Activated CD4-positive, alpha-beta memory T cell treated with anti-CD3 and anti-CD28 coated beads, Interleukin-2, amount 10 ng/mL, durations not matched to agents 7 days and 5 days (primary cell): ENCODE data around the gene EXPH5. TPM values are rescaled to one million over a fixed set of nuclear protein-coding genes. Genes with fewer than 3 reads are reported as not detected.
A peak's percentile ranks its signal among the peaks of the same experiment; 100 is the strongest.
"Not testable (repeated sequence)": the region's sequence is repeated elsewhere in the genome, so short reads cannot be mapped to it uniquely, and the experiment has no call there.

ENCODE experiments used
- CTCF ChIA-PET: fragments of 350-600 bp; sonication (Branson Sonifier 250); formaldehyde crosslinking; loops from one replicate; lab custom pipeline; 2021; ENCODE audit warnings: antibody characterized with exemption, inconsistent platforms; lab: Charles Lee
- POLR2A ChIA-PET: fragments of 350-600 bp; sonication (Branson Sonifier 250); formaldehyde crosslinking; loops from one replicate; lab custom pipeline; 2021; ENCODE audit warnings: antibody characterized with exemption; lab: Charles Lee
- DNase-seq: peaks from one replicate; pipeline ENCODE4 v3.0.0-alpha.2; 2020
- H3K27ac Mint-ChIP-seq: one replicate; pipeline ENCODE4 v1.8.0; 2021; ENCODE audit warnings: mild to moderate bottlenecking, mixed read lengths
- H3K27me3 Mint-ChIP-seq: one replicate; pipeline ENCODE4 v1.8.0; 2021; ENCODE audit warnings: mixed read lengths
- H3K36me3 Mint-ChIP-seq: one replicate; pipeline ENCODE4 v1.8.0; 2021; ENCODE audit warnings: low read depth, mixed read lengths
- H3K4me1 Mint-ChIP-seq: one replicate; pipeline ENCODE4 v1.8.0; 2021; ENCODE audit warnings: mixed read lengths
- H3K4me3 Mint-ChIP-seq: one replicate; pipeline ENCODE4 v1.8.0; 2021; ENCODE audit warnings: mild to moderate bottlenecking, mixed read lengths
- H3K9me3 Mint-ChIP-seq: one replicate; pipeline ENCODE4 v1.8.0; 2021; ENCODE audit warnings: mixed read lengths
- total RNA-seq, 2 experiments: library from RNA; stranded (reverse); gene quantifications; one replicate each; pipeline ENCODE4 v1.2.3, GENCODE V29; 2021

The EXPH5 gene
- total RNA-seq, 2 experiments from 2014 or later, result 0.55 to 1.0 TPM

DNA sequence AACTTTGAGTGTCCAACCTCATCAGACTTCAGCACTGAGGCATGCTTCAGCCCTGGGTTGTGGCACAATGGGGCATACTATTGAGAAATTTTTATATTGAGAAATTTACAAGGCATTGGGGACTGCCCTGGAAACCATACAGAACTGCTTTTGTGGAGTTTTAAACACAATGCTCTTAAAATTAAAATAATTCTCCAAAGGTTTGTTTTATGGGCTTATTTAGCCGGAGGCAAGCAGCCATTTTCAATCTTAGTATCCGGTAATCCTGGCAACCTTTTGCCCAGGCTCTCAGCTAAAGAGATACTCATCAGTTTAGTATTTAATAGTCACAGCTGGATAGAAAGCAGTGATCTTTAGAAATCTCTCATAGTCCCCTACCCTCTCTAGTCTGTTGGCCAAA, 3.1 kb upstream of the EXPH5 start:
- no peaks in the 10 kb centered on the region for H3K9me3 Mint-ChIP-seq

DNA sequence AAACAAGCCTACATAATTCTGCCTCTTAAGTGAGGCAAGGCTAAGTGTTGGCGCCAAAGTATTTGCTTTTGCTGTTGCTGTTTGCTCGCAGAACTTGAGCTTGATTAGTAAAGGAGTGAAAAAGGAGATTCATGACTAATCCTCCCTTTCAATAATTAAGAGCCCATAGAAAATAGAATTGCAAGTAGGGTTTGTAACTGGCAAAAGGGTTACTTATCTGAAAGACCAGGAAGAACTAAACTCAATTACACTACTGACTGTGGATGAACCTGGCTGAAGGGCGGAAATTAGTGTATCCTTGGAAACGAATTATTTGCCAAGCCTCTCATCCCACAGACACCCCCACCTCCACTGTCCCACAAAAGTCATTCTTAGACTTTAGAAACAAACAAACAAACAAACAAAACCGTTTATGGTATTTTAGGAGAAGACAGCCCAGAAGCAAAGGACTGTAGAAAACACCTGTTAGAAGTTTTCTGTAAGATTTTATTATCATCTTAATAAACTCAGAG, 411 bp upstream of the EXPH5 start:
- CTCF ChIA-PET, result interaction anchor here (1.2 kb wide), 1 partner anchor 55 kb away, joined by 3 read pairs; no protein-coding TSS in a partner anchor
- Mint-ChIP-seq H3K4me1 (peaks cover 16% of the 10 kb centered on the region), H3K27me3 (peaks cover 52% of the 10 kb centered on the region), H3K27ac (no peak overlapping the region), H3K9me3 (no peaks in the 10 kb centered on the region), H3K4me3 (peak overlapping the region; percentile 90), H3K36me3 (peaks cover 4% of the 10 kb centered on the region)
- POLR2A ChIA-PET, result interaction anchor here (1.0 to 1.1 kb wide), 3 partner anchors 71 to 127 kb away, joined by 3 to 4 read pairs (median 3); partner anchors contain the start of genes C11orf65, DDX10 and POGLUT3
- DNase-seq, result no peak

More for the DNA sequence above, 3.1 kb upstream of the EXPH5 start:
- no peak overlapping the region for H3K4me3 Mint-ChIP-seq
- peaks cover 16% of the 10 kb centered on the region for H3K4me1 Mint-ChIP-seq
- ChIA-PET POLR2A (interaction anchor here (0.6 kb wide), 1 partner anchor 53 kb away, joined by 3 read pairs; no protein-coding TSS in a partner anchor), CTCF (no interaction called here)
- H3K27me3 Mint-ChIP-seq, result peaks cover 52% of the 10 kb centered on the region
- H3K27ac Mint-ChIP-seq, result no peak overlapping the region
- no peak for DNase-seq
- peaks cover 4% of the 10 kb centered on the region for H3K36me3 Mint-ChIP-seq

DNA sequence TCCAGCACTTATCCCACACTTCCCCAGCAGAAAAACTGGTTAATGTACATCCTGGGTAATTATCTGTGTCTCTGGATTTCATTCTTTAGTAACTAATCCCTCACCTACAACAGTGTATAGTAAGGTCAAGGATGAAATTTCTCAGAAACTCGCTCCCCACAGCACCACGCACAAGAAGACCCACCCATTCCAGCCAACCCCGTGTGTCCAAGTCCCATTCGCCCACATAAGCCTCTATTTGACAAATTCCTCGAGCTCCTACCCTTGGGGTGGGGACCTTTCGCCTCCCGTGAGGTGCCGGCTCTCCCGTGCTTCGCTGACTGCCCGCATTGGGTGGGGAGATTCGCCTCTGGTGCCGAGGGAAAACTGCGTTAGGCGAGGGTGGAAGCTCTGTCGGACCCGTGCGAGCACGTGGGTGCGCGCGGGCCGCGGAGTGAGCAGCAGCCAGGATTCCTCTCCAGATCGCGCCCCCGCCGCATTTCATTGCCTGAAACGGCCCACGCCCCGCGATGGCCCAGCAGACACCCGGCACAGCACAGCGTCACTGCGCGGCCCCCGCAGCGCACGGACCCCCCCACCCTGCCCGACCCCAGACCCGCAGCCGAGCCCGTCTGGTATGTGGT, 866 bp downstream of the EXPH5 start:
- peaks cover 16% of the 10 kb centered on the region for H3K4me1 Mint-ChIP-seq
- ChIA-PET POLR2A (interaction anchor here (0.9 to 1.1 kb wide), 4 partner anchors 72 to 476 kb away, joined by 3 to 4 read pairs (median 3); partner anchors contain the start of genes C11orf65, DDX10 and POGLUT3), CTCF (interaction anchor here (1.2 kb wide), 1 partner anchor 56 kb away, joined by 3 read pairs; no protein-coding TSS in a partner anchor)
- peak; percentile 19 for DNase-seq
- peaks cover 46% of the 10 kb centered on the region for H3K27me3 Mint-ChIP-seq
- no peaks in the 10 kb centered on the region for H3K9me3 Mint-ChIP-seq
- H3K36me3 Mint-ChIP-seq, result peaks cover 4% of the 10 kb centered on the region
- no peak overlapping the region for H3K27ac Mint-ChIP-seq
- H3K4me3 Mint-ChIP-seq, result peak overlapping the region; percentile 90

DNA sequence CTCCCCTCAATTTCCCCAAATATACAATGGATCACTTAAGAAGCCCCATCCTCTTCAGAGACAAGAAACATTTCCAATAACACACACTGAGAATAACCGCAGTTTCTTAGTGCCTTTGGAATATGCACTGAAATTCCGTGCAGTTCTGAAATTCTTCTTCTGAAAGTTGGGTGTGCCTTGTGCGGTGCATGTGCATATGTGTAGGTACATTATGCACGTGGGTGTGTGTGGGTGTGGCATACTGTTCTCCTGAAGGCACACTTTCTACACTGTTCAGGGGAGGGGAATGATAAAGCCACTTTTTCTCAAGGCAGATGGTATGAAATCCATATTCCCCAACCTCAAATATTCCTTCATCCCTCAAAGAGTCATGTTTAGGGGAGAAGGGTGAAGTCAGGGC, 1.7 kb downstream of the EXPH5 start:
- ChIA-PET POLR2A (no interaction called here), CTCF (no interaction called here)
- Mint-ChIP-seq H3K36me3 (peaks cover 4% of the 10 kb centered on the region), H3K27ac (no peak overlapping the region), H3K4me1 (peaks cover 16% of the 10 kb centered on the region), H3K4me3 (peak overlapping the region; percentile 90), H3K27me3 (peaks cover 46% of the 10 kb centered on the region), H3K9me3 (no peaks in the 10 kb centered on the region)
- no peak for DNase-seq

DNA sequence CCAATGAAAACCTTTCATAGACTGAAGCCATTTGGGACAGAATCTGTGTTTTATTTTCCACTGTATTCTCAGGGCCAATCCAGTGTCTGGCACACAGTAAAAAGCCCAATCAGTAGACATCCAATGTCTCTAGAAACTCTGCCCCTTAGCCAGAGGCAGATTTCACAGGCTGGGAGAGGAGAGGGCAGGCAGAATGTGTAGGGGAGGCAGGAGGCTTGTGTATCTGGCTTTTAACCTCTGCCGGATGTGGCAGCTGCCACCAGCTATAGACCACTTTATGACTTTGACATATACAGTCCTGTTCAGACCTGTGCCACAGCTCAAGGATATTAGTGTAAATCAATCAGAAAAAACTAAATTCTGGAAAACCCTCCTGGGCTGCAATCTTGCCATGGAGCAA, 4.4 kb downstream of the EXPH5 start:
- Mint-ChIP-seq H3K9me3 (no peaks in the 10 kb centered on the region), H3K4me3 (no peak overlapping the region), H3K36me3 (peaks cover 4% of the 10 kb centered on the region), H3K4me1 (peaks cover 15% of the 10 kb centered on the region), H3K27ac (no peak overlapping the region), H3K27me3 (peaks cover 27% of the 10 kb centered on the region)
- CTCF ChIA-PET, result interaction anchor here (1.0 kb wide), 1 partner anchor 43 kb away, joined by 3 read pairs; no protein-coding TSS in a partner anchor
- POLR2A ChIA-PET, result interaction anchor here (1.4 kb wide), 1 partner anchor 121 kb away, joined by 3 read pairs; no protein-coding TSS in a partner anchor
- DNase-seq, result no peak

DNA sequence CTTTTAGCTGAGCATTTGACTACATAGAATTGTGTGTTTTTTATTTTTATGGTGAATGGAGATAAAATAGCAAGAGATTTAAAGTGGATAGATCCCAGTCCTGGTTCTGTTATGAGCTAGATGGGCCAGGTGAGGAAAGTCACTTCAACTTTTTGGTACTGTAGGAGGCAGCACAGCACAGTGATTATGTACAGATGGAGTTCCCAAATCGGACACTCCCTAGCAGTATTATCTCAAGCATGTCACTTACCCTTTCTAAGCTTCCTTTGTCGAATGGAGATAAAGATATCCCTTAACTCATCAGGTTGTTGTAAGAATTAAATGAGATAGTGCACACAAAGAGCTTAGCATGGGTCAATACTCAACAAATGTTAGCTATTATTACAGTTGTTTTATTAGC, 5.3 kb downstream of the EXPH5 start:
- peaks cover 8% of the 10 kb centered on the region for H3K4me1 Mint-ChIP-seq
- no peak overlapping the region for H3K27ac Mint-ChIP-seq
- peaks cover under 1% of the 10 kb centered on the region for H3K36me3 Mint-ChIP-seq
- ChIA-PET POLR2A (interaction anchor here (1.4 kb wide), 1 partner anchor 120 kb away, joined by 3 read pairs; no protein-coding TSS in a partner anchor), CTCF (interaction anchor here (1.0 kb wide), 1 partner anchor 44 kb away, joined by 3 read pairs; no protein-coding TSS in a partner anchor)
- H3K4me3 Mint-ChIP-seq, result no peak overlapping the region
- no peaks in the 10 kb centered on the region for H3K9me3 Mint-ChIP-seq
- H3K27me3 Mint-ChIP-seq, result peaks cover 20% of the 10 kb centered on the region
- DNase-seq, result no peak

DNA sequence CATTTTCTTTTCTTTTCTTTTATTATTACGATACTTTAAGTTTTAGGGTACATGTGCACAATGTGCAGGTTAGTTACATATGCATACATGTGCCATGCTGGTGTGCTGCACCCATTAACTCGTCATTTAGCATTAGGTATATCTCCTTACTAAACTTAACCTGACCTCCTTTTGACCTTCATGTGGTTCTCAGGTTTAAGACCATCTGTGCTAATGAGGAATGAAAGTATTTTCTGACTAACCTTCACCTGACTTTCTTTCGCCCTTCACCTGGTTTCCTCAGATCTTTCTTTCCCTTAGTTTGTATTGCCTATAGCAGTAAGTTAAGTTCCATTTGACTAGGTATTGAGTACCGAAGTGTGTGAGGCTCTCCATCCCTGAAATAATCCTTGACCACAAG, 6.5 kb downstream of the EXPH5 start:
- Mint-ChIP-seq H3K36me3 (no peaks in the 10 kb centered on the region), H3K4me3 (no peak overlapping the region), H3K27me3 (peaks cover 11% of the 10 kb centered on the region), H3K27ac (no peak overlapping the region), H3K4me1 (no peaks in the 10 kb centered on the region), H3K9me3 (no peaks in the 10 kb centered on the region)
- ChIA-PET CTCF (no interaction called here), POLR2A (no interaction called here)
- no peak for DNase-seq

DNA sequence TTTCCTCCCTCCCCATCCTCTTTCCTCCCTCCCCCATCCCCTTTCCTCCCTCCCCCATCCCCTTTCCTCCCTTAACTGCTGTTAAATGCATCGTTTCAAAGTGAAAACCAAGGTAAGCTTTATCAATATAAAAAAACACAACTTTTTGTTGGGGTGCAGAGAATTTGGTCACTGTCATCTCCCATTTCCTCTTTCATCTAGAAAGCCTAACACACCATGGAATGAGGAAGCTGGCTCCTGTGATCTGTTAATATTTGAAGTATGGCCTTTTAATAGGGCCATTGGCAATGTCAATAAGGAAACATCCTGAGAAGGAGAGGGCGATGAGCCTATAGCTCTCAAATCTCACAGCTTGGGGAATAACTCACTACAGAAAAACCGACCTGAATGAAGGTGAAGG, 7.0 kb downstream of the EXPH5 start:
- H3K4me3 Mint-ChIP-seq, result no peak overlapping the region
- H3K4me1 Mint-ChIP-seq, result no peaks in the 10 kb centered on the region
- CTCF ChIA-PET, result no interaction called here
- no peak for DNase-seq
- peaks cover 6% of the 10 kb centered on the region for H3K27me3 Mint-ChIP-seq
- H3K36me3 Mint-ChIP-seq, result no peaks in the 10 kb centered on the region
- H3K9me3 Mint-ChIP-seq, result no peaks in the 10 kb centered on the region
- H3K27ac Mint-ChIP-seq, result no peak overlapping the region
- POLR2A ChIA-PET, result no interaction called here

DNA sequence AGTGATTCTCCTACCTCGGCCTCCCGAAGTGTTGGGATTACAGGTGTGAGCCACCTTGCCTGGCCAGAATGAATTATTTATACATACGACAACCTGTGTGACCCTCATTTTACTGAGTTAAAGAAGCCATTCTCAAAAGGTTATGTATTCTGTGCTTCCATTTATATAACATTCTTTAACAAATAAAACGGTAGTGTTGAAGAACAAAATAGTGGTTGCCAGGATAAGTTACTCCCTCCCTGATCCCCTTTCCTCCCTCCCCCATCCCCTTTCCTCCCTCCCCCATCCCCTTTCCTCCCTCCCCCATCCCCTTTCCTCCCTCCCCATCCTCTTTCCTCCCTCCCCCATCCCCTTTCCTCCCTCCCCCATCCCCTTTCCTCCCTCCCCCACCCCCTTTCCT, 7.4 kb downstream of the EXPH5 start:
- CTCF ChIA-PET, H3K4me1 Mint-ChIP-seq, H3K4me3 Mint-ChIP-seq: not testable (repeated sequence)

DNA sequence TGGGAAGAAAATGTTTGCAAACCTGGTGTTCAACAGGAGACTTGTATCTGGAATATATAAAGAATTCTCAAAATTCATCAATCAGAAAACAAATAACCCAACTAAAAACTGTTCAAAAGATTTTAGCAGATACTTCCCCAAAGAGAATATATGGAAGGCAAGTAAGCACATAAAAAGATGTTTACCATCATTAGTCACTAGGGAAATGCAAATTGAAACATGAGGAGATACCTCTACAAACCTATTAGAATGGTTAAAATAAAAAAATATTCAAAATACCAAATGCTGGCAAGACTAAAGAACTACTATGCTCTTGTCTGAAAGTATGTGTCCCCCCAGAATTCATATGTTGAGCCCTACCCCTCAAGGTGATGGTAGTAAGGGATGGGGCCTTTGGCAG, 8.6 kb downstream of the EXPH5 start:
- Mint-ChIP-seq H3K4me3 (no peak overlapping the region), H3K27ac (no peak overlapping the region), H3K4me1 (no peaks in the 10 kb centered on the region), H3K9me3 (no peaks in the 10 kb centered on the region), H3K27me3 (no peaks in the 10 kb centered on the region), H3K36me3 (no peaks in the 10 kb centered on the region)
- CTCF ChIA-PET, result no interaction called here
- no peak for DNase-seq
- POLR2A ChIA-PET, result no interaction called here

More for the DNA sequence above, 7.4 kb downstream of the EXPH5 start:
- POLR2A ChIA-PET, H3K36me3 Mint-ChIP-seq, H3K9me3 Mint-ChIP-seq, H3K27me3 Mint-ChIP-seq, H3K27ac Mint-ChIP-seq, DNase-seq: not testable (repeated sequence)

DNA sequence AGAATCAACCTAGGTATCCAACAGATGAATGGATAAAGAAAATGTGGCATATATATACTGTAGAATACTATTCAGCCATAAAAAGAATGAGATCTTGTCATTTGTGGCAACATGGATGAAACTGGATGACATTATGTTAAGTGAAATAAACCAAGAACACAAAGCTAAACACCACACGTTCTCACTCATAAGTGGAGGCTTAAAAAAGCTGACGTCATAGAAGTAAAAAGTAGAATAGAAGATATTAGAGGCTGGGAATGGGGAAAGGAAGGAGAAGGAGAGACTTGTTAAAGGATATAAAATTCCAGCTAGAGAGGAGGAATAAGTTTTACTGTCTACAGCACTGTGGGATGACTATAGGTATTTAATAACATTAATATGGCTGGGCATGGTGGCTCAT, 12.9 kb downstream of the EXPH5 start:
- H3K4me1 Mint-ChIP-seq, result no peaks in the 10 kb centered on the region
- no peak for DNase-seq
- H3K9me3 Mint-ChIP-seq, result no peaks in the 10 kb centered on the region
- no peak overlapping the region for H3K4me3 Mint-ChIP-seq
- peaks cover 14% of the 10 kb centered on the region for H3K27me3 Mint-ChIP-seq
- POLR2A ChIA-PET, result no interaction called here
- no peak overlapping the region for H3K27ac Mint-ChIP-seq
- CTCF ChIA-PET, result no interaction called here
- H3K36me3 Mint-ChIP-seq, result no peaks in the 10 kb centered on the region

DNA sequence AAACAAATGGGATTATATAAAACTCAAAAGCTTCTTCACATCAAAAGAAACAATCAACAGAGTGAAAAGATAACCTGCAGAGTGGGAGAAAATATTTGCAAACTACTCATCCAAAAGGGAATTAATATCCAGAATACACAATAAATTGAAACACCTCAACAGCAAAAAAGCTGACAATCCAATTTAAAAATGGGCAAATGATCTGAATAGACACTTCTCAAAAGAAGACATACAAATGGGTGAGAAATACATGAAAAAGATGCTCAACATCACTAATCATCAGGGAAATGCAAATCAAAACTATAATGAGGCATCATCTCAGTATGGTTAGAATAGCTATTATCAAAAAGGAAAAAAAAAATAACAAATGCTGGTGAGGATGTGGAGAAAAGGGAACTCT, 13.5 kb downstream of the EXPH5 start:
- Mint-ChIP-seq H3K36me3 (no peaks in the 10 kb centered on the region), H3K9me3 (no peaks in the 10 kb centered on the region), H3K4me3 (no peak overlapping the region), H3K27me3 (peaks cover 14% of the 10 kb centered on the region), H3K27ac (no peak overlapping the region), H3K4me1 (no peaks in the 10 kb centered on the region)
- ChIA-PET CTCF (no interaction called here), POLR2A (no interaction called here)
- DNase-seq, result no peak

DNA sequence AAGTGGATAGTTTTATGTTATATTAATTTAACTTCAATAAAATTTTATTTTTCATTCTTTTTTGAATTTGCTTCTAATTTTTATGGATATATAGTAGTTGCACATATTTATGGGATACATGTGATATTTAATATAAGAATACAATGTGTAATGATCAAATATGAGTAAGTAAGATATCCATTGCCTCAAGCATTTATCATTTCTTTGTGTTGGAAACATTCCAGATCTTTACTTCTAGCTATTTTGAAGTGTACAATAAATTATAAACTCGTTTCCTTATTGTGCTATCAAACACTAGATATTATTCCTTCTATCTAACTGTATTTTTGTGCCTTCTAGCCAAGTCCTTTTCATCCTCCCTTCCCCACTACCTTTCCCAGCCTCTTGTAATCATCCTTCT, 17.0 kb downstream of the EXPH5 start:
- ChIA-PET CTCF (no interaction called here), POLR2A (no interaction called here)

More for the DNA sequence above, 17.0 kb downstream of the EXPH5 start:
- no peaks in the 10 kb centered on the region for H3K36me3 Mint-ChIP-seq
- H3K27ac Mint-ChIP-seq, result no peak overlapping the region
- H3K4me3 Mint-ChIP-seq, result no peak overlapping the region
- H3K27me3 Mint-ChIP-seq, result peaks cover 14% of the 10 kb centered on the region
- H3K4me1 Mint-ChIP-seq, result peaks cover 3% of the 10 kb centered on the region
- H3K9me3 Mint-ChIP-seq, result no peaks in the 10 kb centered on the region
- no peak for DNase-seq
